ENCODE data around the gene CD37. TPM values are rescaled to one million over a fixed set of nuclear protein-coding genes. Genes with fewer than 3 reads are reported as not detected.
"Not testable (repeated sequence)": the region's sequence is repeated elsewhere in the genome, so short reads cannot be mapped to it uniquely, and the experiment has no call there.

CD37 gene
- total and polyA plus RNA-seq, 9 donors: 1.5 to 21.5 (median 5.4) TPM

- H3K27ac ChIP-seq: no peak overlapping the region
- no peak overlapping the region for H3K4me3 ChIP-seq
- WGBS, 3 donors: 87 to 89% (median 88%) methylated on average over 5 of the region's 5 CpGs
- intact Hi-C loops (cut with DNase I): no loop called here
- no peaks in the 10 kb centered on the region for H3K27me3 ChIP-seq
- TF ChIP-seq POLR2A (IDR thresholded peaks at IDR 0.05): no peak
- TF ChIP-seq EP300 (IDR thresholded peaks at IDR 0.05): no peak
- no peak for TF ChIP-seq CTCF (IDR thresholded peaks at IDR 0.05)
- no peaks in the 10 kb centered on the region for H3K36me3 ChIP-seq
- no peak for DNase-seq
- no peaks in the 10 kb centered on the region for H3K9me3 ChIP-seq
- no peaks in the 10 kb centered on the region for H3K4me1 ChIP-seq (ENCODE audit: insufficient read depth)
These were observed 33.3 kb upstream of the CD37 start for GRCh38 chr19:49301866-49302252.

GRCh38 chr19:49306734-49307133 is 28.5 kb upstream of the CD37 start:
- H3K4me3 ChIP-seq; H3K27ac ChIP-seq; H3K9me3 ChIP-seq; H3K27me3 ChIP-seq; H3K4me1 ChIP-seq (ENCODE audit: insufficient read depth); H3K36me3 ChIP-seq; DNase-seq; intact Hi-C loops (cut with DNase I): not testable (repeated sequence)
- 70 to 86% (median 78%) methylated on average over 7 of the region's 7 CpGs for WGBS, 3 donors

GRCh38 chr19:49309087-49309486 is 26.1 kb upstream of the CD37 start:
- no peaks in the 10 kb centered on the region for H3K27me3 ChIP-seq
- H3K9me3 ChIP-seq: no peaks in the 10 kb centered on the region
- no peak overlapping the region for H3K4me3 ChIP-seq
- WGBS, 3 donors: 81 to 85% (median 84%) methylated on average over 6 of the region's 6 CpGs
- no peak for DNase-seq
- TF ChIP-seq CTCF (IDR thresholded peaks at IDR 0.05) (no peak), POLR2A (IDR thresholded peaks at IDR 0.05) (no peak), EP300 (IDR thresholded peaks at IDR 0.05) (no peak)
- no peaks in the 10 kb centered on the region for H3K4me1 ChIP-seq (ENCODE audit: insufficient read depth)
- H3K27ac ChIP-seq: no peak overlapping the region
- H3K36me3 ChIP-seq: no peaks in the 10 kb centered on the region
- intact Hi-C loops (cut with DNase I): no loop called here

- no peak for DNase-seq
- 91 to 94% (median 92%) methylated on average over 1 of the region's 1 CpG for WGBS, 3 donors
- H3K4me1 ChIP-seq (ENCODE audit: insufficient read depth): no peaks in the 10 kb centered on the region
- H3K27ac ChIP-seq: no peak overlapping the region
- TF ChIP-seq CTCF (IDR thresholded peaks at IDR 0.05) (no peak), EP300 (IDR thresholded peaks at IDR 0.05) (no peak), POLR2A (IDR thresholded peaks at IDR 0.05) (no peak)
- intact Hi-C loops (cut with DNase I): no loop called here
- no peaks in the 10 kb centered on the region for H3K9me3 ChIP-seq
- no peaks in the 10 kb centered on the region for H3K36me3 ChIP-seq
- H3K4me3 ChIP-seq: no peak overlapping the region
- no peaks in the 10 kb centered on the region for H3K27me3 ChIP-seq
These were observed 20.1 kb upstream of the CD37 start for GRCh38 chr19:49315111-49315510.

- Histone ChIP-seq H3K36me3 (no peaks in the 10 kb centered on the region), H3K27ac (no peak overlapping the region), H3K27me3 (no peaks in the 10 kb centered on the region), H3K4me3 (no peak overlapping the region), H3K9me3 (no peaks in the 10 kb centered on the region), H3K4me1 (ENCODE audit: insufficient read depth) (no peaks in the 10 kb centered on the region)
- intact Hi-C loops (cut with DNase I): no loop called here
- TF ChIP-seq EP300 (IDR thresholded peaks at IDR 0.05): no peak
- TF ChIP-seq CTCF (IDR thresholded peaks at IDR 0.05): no peak
- TF ChIP-seq POLR2A (IDR thresholded peaks at IDR 0.05): no peak
- DNase-seq: no peak
These were observed 18.9 kb upstream of the CD37 start for GRCh38 chr19:49316284-49316683.

Measured in ovary (tissue), 9 donors.